A549 (cell line): Measurements from ENCODE around the gene GXYLT2.

Experiments used
- EHMT2 ChIP-seq: fragments of 200-600 bp; sonication (generic); IDR thresholded peaks from 2 replicates; pipeline ENCODE4 v1.6.1; 2016; ENCODE audit warnings: antibody characterized with exemption, low read depth, mild to moderate bottlenecking, moderate library complexity
- EP300 ChIP-seq, 2 experiments: fragments of >200 bp; sonication (Bioruptor Twin); formaldehyde crosslinking; IDR thresholded peaks; 2 replicates in 1 of 2; 3 replicates in 1 of 2; pipeline ENCODE4 v1.6.1; 2016 to 2017
- MAX ChIP-seq: IDR thresholded peaks from 2 replicates; pipeline ENCODE4 v1.6.1; 2012
- NPAS2 ChIP-seq: fragments of 250-450 bp; sonication (Bioruptor Pico); IDR thresholded peaks from 2 replicates; pipeline ENCODE4 v1.8.0; 2022; ENCODE audit warnings: mild to moderate bottlenecking, moderate library complexity, borderline replicate concordance
- POLR2AphosphoS2 ChIP-seq: conservative IDR thresholded peaks from 2 replicates; pipeline ENCODE4 v1.6.1; 2012; ENCODE audit warnings: low read length, improper control_type of control experiment, inconsistent platforms
- RAD21 ChIP-seq, 2 experiments: fragments of >200 bp in 1 of 2; sonication (Bioruptor Twin) in 1 of 2; formaldehyde crosslinking in 1 of 2; IDR thresholded peaks in 1 of 2; conservative IDR thresholded peaks in 1 of 2; 2 replicates in 1 of 2; 3 replicates in 1 of 2; pipeline ENCODE4 v1.6.1; 2012 to 2018; ENCODE audit warnings: inconsistent platforms in 1 of 2
- REST ChIP-seq: fragments of 200-600 bp; sonication (generic); IDR thresholded peaks from 2 replicates; pipeline ENCODE4 v1.6.1; 2016; ENCODE audit warnings: antibody characterized with exemption, mild to moderate bottlenecking, moderate library complexity
- SMC3 ChIP-seq: fragments of >200 bp; sonication (Bioruptor Twin); formaldehyde crosslinking; IDR thresholded peaks from 3 replicates; pipeline ENCODE4 v1.6.1; 2018; ENCODE audit warnings: inconsistent platforms
- TF ChIP-seq, protein P1 (sequence below): fragments of >200 bp; sonication (Bioruptor Twin); formaldehyde crosslinking; IDR thresholded peaks from 3 replicates; pipeline ENCODE4 v1.5.1; 2016
- TF ChIP-seq, protein P2 (sequence below): fragments of 450-650 bp; IDR thresholded peaks from 2 replicates; pipeline ENCODE4 v1.6.1; 2014; ENCODE audit warnings: antibody characterized with exemption

DNA sequence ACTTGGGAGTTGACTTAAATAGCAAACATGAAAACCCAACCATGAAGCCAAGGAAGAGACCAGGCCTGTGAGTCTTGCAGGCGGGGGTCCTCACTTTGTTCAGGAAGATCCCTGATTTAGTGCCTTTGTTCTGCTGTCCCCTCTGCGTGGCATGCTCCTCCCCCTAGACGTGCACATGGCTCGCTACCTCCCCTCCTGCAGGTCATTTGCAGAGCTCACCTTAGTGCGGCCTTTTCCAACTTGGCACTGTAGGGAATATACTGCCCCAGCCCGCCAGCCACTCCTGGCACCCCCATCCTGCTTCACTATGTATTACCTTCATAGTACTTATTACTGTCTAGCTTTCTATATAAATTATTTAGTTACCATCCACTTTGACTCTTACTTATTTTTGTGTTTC is 18.3 kb downstream of the GXYLT2 start:
- TF ChIP-seq, protein P1, sequence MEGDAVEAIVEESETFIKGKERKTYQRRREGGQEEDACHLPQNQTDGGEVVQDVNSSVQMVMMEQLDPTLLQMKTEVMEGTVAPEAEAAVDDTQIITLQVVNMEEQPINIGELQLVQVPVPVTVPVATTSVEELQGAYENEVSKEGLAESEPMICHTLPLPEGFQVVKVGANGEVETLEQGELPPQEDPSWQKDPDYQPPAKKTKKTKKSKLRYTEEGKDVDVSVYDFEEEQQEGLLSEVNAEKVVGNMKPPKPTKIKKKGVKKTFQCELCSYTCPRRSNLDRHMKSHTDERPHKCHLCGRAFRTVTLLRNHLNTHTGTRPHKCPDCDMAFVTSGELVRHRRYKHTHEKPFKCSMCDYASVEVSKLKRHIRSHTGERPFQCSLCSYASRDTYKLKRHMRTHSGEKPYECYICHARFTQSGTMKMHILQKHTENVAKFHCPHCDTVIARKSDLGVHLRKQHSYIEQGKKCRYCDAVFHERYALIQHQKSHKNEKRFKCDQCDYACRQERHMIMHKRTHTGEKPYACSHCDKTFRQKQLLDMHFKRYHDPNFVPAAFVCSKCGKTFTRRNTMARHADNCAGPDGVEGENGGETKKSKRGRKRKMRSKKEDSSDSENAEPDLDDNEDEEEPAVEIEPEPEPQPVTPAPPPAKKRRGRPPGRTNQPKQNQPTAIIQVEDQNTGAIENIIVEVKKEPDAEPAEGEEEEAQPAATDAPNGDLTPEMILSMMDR = no peak
- TF ChIP-seq REST = no peak
- TF ChIP-seq POLR2AphosphoS2 = no peak
- TF ChIP-seq NPAS2 = no peak
- TF ChIP-seq, protein P2, sequence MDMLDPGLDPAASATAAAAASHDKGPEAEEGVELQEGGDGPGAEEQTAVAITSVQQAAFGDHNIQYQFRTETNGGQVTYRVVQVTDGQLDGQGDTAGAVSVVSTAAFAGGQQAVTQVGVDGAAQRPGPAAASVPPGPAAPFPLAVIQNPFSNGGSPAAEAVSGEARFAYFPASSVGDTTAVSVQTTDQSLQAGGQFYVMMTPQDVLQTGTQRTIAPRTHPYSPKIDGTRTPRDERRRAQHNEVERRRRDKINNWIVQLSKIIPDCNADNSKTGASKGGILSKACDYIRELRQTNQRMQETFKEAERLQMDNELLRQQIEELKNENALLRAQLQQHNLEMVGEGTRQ = no peak
- no peak for TF ChIP-seq EP300 (IDR thresholded peaks at IDR 0.05)
- no peak for TF ChIP-seq SMC3
- TF ChIP-seq EHMT2 = no peak
- TF ChIP-seq MAX = no peak
- no peak for TF ChIP-seq RAD21 (conservative IDR thresholded peaks at IDR 0.05 in 1 of 2, IDR thresholded peaks at IDR 0.05 in 1 of 2)
